Stimulated activated naive CD4-positive, alpha-beta T cell treated with Interleukin-2 at 50 U/mL for 16 hours (primary cell): Measurements from ENCODE around the gene GMEB2.

ENCODE experiments used
- DNase-seq: peaks from one replicate; lab custom pipeline; 2025; lab: John Stamatoyannopoulos, UW

GMEB2 gene

GRCh38 chr20:63544241-63544957 lies 82.5 kb downstream of the GMEB2 start:
- DNase-seq, result no peak

GRCh38 chr20:63543733-63544132 lies 83.2 kb downstream of the GMEB2 start:
- DNase-seq, result no peak

GRCh38 chr20:63543131-63543530 lies 83.8 kb downstream of the GMEB2 start:
- no peak for DNase-seq

- DNase-seq, result no peak
Observed at GRCh38 chr20:63542696-63543095, 84.2 kb downstream of the GMEB2 start.

GRCh38 chr20:63542031-63542559 lies 84.8 kb downstream of the GMEB2 start:
- no peak for DNase-seq

GRCh38 chr20:63541371-63541770 lies 85.5 kb downstream of the GMEB2 start:
- no peak for DNase-seq

GRCh38 chr20:63540417-63541186 lies 86.3 kb downstream of the GMEB2 start:
- no peak for DNase-seq

GRCh38 chr20:63539441-63540370 lies 87.2 kb downstream of the GMEB2 start:
- no peak for DNase-seq

- DNase-seq, result no peak
Observed at GRCh38 chr20:63539092-63539430, 87.8 kb downstream of the GMEB2 start.

GRCh38 chr20:63538204-63539091 lies 88.5 kb downstream of the GMEB2 start:
- DNase-seq, result no peak
